ENCODE results near the gene PPP2R2C. TPM values are rescaled to one million over a fixed set of nuclear protein-coding genes. Genes with fewer than 3 reads are reported as not detected.

Gene PPP2R2C
- total RNA-seq, 3 donors from 2014 or later = 0.16 to 0.66 (median 0.44) TPM

DNA sequence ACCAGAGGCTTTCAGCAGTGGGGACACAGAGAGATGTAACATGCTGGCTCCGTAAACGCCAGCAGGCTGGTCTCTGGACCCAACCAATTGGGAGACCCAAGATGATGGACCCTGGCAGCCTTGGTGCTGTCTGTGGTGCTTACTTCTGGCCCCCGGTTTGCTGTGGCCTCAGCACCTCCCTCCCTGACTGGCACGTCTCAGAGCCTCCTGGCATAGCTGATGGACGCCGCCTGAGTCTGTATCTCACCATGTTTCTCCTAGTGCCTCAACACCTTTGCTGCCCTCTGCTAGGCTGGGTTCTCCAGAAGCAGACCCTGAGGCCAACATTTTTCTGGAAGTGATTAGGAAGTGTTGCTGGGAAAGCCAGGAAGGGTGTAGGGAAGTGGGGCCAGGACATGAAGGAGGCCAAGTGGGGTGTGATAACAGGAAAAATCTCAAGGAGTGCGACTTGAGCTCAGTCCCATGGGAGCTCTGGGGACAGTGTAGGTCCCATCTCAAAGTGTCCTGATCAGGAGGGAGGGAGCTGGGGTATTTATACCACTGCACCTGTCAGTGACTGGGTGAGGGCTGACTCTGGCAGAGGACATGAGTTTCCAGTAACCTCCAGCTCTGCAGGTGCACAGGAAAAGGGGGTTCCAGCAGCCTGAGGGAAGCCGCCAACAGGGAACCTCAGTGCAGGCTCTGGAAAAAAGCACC, 31.8 kb downstream of the PPP2R2C start:
- Histone ChIP-seq H3K9me3 (peaks cover 6 to 9% of the 10 kb centered on the region in 2 donors), H3K4me1 (no peaks in the 10 kb centered on the region), H3K27me3 (peaks cover 0 to 13% of the 10 kb centered on the region in 2 donors), H3K27ac (no peak overlapping the region), H3K36me3 (no peaks in the 10 kb centered on the region), H3K4me3 (no peak overlapping the region)
- TF ChIP-seq, protein P1, sequence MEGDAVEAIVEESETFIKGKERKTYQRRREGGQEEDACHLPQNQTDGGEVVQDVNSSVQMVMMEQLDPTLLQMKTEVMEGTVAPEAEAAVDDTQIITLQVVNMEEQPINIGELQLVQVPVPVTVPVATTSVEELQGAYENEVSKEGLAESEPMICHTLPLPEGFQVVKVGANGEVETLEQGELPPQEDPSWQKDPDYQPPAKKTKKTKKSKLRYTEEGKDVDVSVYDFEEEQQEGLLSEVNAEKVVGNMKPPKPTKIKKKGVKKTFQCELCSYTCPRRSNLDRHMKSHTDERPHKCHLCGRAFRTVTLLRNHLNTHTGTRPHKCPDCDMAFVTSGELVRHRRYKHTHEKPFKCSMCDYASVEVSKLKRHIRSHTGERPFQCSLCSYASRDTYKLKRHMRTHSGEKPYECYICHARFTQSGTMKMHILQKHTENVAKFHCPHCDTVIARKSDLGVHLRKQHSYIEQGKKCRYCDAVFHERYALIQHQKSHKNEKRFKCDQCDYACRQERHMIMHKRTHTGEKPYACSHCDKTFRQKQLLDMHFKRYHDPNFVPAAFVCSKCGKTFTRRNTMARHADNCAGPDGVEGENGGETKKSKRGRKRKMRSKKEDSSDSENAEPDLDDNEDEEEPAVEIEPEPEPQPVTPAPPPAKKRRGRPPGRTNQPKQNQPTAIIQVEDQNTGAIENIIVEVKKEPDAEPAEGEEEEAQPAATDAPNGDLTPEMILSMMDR (IDR thresholded peaks at IDR 0.05) = no peak
- TF ChIP-seq POLR2AphosphoS5 (IDR thresholded peaks at IDR 0.05) = no peak
- TF ChIP-seq POLR2A (IDR thresholded peaks at IDR 0.05) = no peak
- intact Hi-C loops (cut with DNase I; ENCODE audit: low total_unique reads) = no loop called here
- no peak for DNase-seq (ENCODE audit: low spot score in 2 of 2)

- Histone ChIP-seq H3K4me1 (no peaks in the 10 kb centered on the region), H3K9me3 (peaks cover 9 to 23% of the 10 kb centered on the region in 2 donors), H3K36me3 (no peaks in the 10 kb centered on the region), H3K27ac (no peak overlapping the region), H3K4me3 (no peak overlapping the region), H3K27me3 (peaks cover 0 to 13% of the 10 kb centered on the region in 2 donors)
- TF ChIP-seq POLR2A (IDR thresholded peaks at IDR 0.05) = no peak
- TF ChIP-seq, protein P1 (IDR thresholded peaks at IDR 0.05) = no peak
- TF ChIP-seq POLR2AphosphoS5 (IDR thresholded peaks at IDR 0.05) = no peak
- no peak for DNase-seq (ENCODE audit: low spot score in 2 of 2)
- intact Hi-C loops (cut with DNase I; ENCODE audit: low total_unique reads) = no loop called here
These were observed 33.2 kb downstream of the PPP2R2C start for GRCh38 chr4:6439120-6439762.

DNA sequence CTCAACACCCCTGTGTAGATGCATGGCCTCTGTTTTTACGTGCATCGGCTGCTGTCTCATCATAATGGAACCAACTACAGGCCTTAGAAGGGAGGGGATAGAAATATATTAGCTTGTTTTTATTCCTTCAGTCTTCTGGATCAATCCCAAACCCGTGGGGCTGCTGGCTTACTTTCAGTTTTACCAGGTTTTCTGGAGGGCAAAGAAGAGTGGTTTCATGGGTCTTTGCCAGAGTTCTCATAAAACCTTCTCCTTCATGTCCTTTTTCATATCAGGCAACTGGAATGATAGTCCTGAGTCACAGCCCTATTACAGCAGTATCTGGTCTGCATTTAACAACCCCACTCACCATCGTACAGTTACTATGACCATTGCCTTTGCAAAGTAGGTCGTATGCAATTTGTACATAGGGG, 34.6 kb downstream of the PPP2R2C start:
- no peaks in the 10 kb centered on the region for H3K36me3 ChIP-seq
- H3K4me3 ChIP-seq = no peak overlapping the region
- H3K27ac ChIP-seq = no peak overlapping the region
- intact Hi-C loops (cut with DNase I; ENCODE audit: low total_unique reads) = no loop called here
- H3K4me1 ChIP-seq = no peaks in the 10 kb centered on the region
- H3K27me3 ChIP-seq = peaks cover 0 to 6% of the 10 kb centered on the region in 2 donors
- TF ChIP-seq POLR2A (IDR thresholded peaks at IDR 0.05) (no peak), POLR2AphosphoS5 (IDR thresholded peaks at IDR 0.05) (no peak)
- TF ChIP-seq, protein P1 (IDR thresholded peaks at IDR 0.05) = no peak
- DNase-seq (ENCODE audit: low spot score in 2 of 2) = no peak
- H3K9me3 ChIP-seq = peaks cover 9 to 33% of the 10 kb centered on the region in 2 donors

- no peaks in the 10 kb centered on the region for H3K4me1 ChIP-seq
- intact Hi-C loops (cut with DNase I; ENCODE audit: low total_unique reads) = loop anchor here (2.0 kb wide), 1 partner anchor 76 kb away; no protein-coding TSS in a partner anchor
- TF ChIP-seq, protein P1 (IDR thresholded peaks at IDR 0.05) = no peak
- TF ChIP-seq POLR2A (IDR thresholded peaks at IDR 0.05) (no peak), POLR2AphosphoS5 (IDR thresholded peaks at IDR 0.05) (no peak)
These were observed 37.4 kb downstream of the PPP2R2C start for GRCh38 chr4:6435010-6435409.

GRCh38 chr4:6430927-6431326, 41.5 kb downstream of the PPP2R2C start:
- no peak for DNase-seq (ENCODE audit: low spot score in 2 of 2)
- Histone ChIP-seq H3K4me1 (no peaks in the 10 kb centered on the region), H3K9me3 (peaks cover 5 to 34% of the 10 kb centered on the region in 2 donors), H3K36me3 (no peaks in the 10 kb centered on the region), H3K4me3 (no peak overlapping the region), H3K27ac (no peak overlapping the region), H3K27me3 (no peaks in the 10 kb centered on the region)
- intact Hi-C loops (cut with DNase I; ENCODE audit: low total_unique reads) = loop anchor here (5.0 kb wide), 1 partner anchor 1246 kb away; no protein-coding TSS in a partner anchor
- no peak for TF ChIP-seq POLR2A (IDR thresholded peaks at IDR 0.05)

More at GRCh38 chr4:6435010-6435409, 37.4 kb downstream of the PPP2R2C start:
- Histone ChIP-seq H3K36me3 (no peaks in the 10 kb centered on the region), H3K4me3 (no peak overlapping the region), H3K9me3 (peaks cover 9 to 41% of the 10 kb centered on the region in 2 donors), H3K27ac (no peak overlapping the region), H3K27me3 (no peaks in the 10 kb centered on the region)
- no peak for DNase-seq (ENCODE audit: low spot score in 2 of 2)
